Stimulated activated CD4-positive, alpha-beta T cell treated with anti-CD3 and anti-CD28 coated beads, Interleukin-12 subunit alpha, Interleukin-12 subunit beta, amount 100 ng/mL, for 4 hours (primary cell): ENCODE data around the gene FAM163B.

ENCODE experiments used
- DNase-seq: peaks from one replicate; pipeline ENCODE4 v3.0.0-alpha.2; 2020

FAM163B gene

GRCh38 chr9:133539991-133540697 is 69.0 kb downstream of the FAM163B start:
- no peak for DNase-seq

- DNase-seq: no peak
These were observed 70.0 kb downstream of the FAM163B start for GRCh38 chr9:133538851-133539833.

GRCh38 chr9:133538176-133538575 is 71.0 kb downstream of the FAM163B start:
- no peak for DNase-seq

GRCh38 chr9:133537257-133537656 is 71.9 kb downstream of the FAM163B start:
- no peak for DNase-seq

GRCh38 chr9:133536536-133536935 is 72.7 kb downstream of the FAM163B start:
- no peak for DNase-seq

- no peak for DNase-seq
These were observed 73.1 kb downstream of the FAM163B start for GRCh38 chr9:133536080-133536479.

GRCh38 chr9:133535306-133535877 is 73.8 kb downstream of the FAM163B start:
- DNase-seq: no peak

- DNase-seq: peak; percentile 46
These were observed 74.6 kb downstream of the FAM163B start, which contains the start of gene ADAMTSL2 for GRCh38 chr9:133534346-133535291. TSS of gene ADAMTSL2 (plus strand) at chr9:133534704. CDS start at chr9:133536713, 2,009 bp downstream.

- DNase-seq: no peak
These were observed 75.3 kb downstream of the FAM163B start for GRCh38 chr9:133533857-133534256.

- peak; percentile 68 for DNase-seq
These were observed 76.1 kb downstream of the FAM163B start for GRCh38 chr9:133532937-133533668.

- no peak for DNase-seq
These were observed 77.9 kb downstream of the FAM163B start for GRCh38 chr9:133531293-133531692.

- DNase-seq: no peak
These were observed 79.3 kb downstream of the FAM163B start for GRCh38 chr9:133529874-133530273.

GRCh38 chr9:133529457-133529856 is 79.7 kb downstream of the FAM163B start:
- DNase-seq: no peak

GRCh38 chr9:133528876-133529241 is 80.3 kb downstream of the FAM163B start:
- no peak for DNase-seq

GRCh38 chr9:133528001-133528875 is 81.0 kb downstream of the FAM163B start:
- DNase-seq: no peak

GRCh38 chr9:133527444-133527920 is 81.7 kb downstream of the FAM163B start:
- DNase-seq: no peak
